Left kidney (tissue), 2 donors: ENCODE measurements around the gene ZC3H13. TPM values are rescaled to one million over a fixed set of nuclear protein-coding genes. Genes with fewer than 3 reads are reported as not detected.

ENCODE experiments used
- DNase-seq: peaks from one replicate; pipeline ENCODE4 v3.0.0-alpha.2; 2013
- polyA plus RNA-seq: library from polyadenylated mRNA; unstranded; fragments of 120-200 nt; gene quantifications from one replicate; pipeline ENCODE4 v1.2.1, GENCODE V29; 2013; ENCODE audit not compliant: insufficient read length

The ZC3H13 gene
- polyA plus RNA-seq, 1 donor: 82.2 TPM

- no peak for DNase-seq
Measured at GRCh38 chr13:46071590-46072249, 19.2 kb upstream of the ZC3H13 start.

- no peak for DNase-seq
Measured at GRCh38 chr13:46063292-46063691, 10.7 kb upstream of the ZC3H13 start.

- no peak for DNase-seq
Measured at GRCh38 chr13:46062185-46062584, 9.6 kb upstream of the ZC3H13 start.

GRCh38 chr13:46059405-46059804 lies 6.9 kb upstream of the ZC3H13 start:
- DNase-seq: no peak

- no peak for DNase-seq
Measured at GRCh38 chr13:46058268-46058667, 5.7 kb upstream of the ZC3H13 start.

- DNase-seq: no peak
Measured at GRCh38 chr13:46057256-46058015, 4.9 kb upstream of the ZC3H13 start.

- DNase-seq: peak; percentile 3
Measured at GRCh38 chr13:46053162-46054012, 841 bp upstream of the ZC3H13 start.

GRCh38 chr13:46051968-46052318 lies 603 bp downstream of the ZC3H13 start:
- no peak for DNase-seq

GRCh38 chr13:46050771-46051170 lies 1.8 kb downstream of the ZC3H13 start:
- DNase-seq: no peak

- DNase-seq: no peak
Measured at GRCh38 chr13:46045424-46045823, 7.1 kb downstream of the ZC3H13 start.

GRCh38 chr13:46043647-46044046 lies 8.9 kb downstream of the ZC3H13 start:
- DNase-seq: no peak

- no peak for DNase-seq
Measured at GRCh38 chr13:46041419-46041839, 11.1 kb downstream of the ZC3H13 start.

- no peak for DNase-seq
Measured at GRCh38 chr13:46040763-46041162, 11.8 kb downstream of the ZC3H13 start.

GRCh38 chr13:46039411-46040182 lies 12.9 kb downstream of the ZC3H13 start:
- no peak for DNase-seq

GRCh38 chr13:46038296-46038695 lies 14.2 kb downstream of the ZC3H13 start:
- no peak for DNase-seq

GRCh38 chr13:46035066-46035465 lies 17.5 kb downstream of the ZC3H13 start:
- no peak for DNase-seq

GRCh38 chr13:46032341-46032740 lies 20.2 kb downstream of the ZC3H13 start:
- no peak for DNase-seq

- no peak for DNase-seq
Measured at GRCh38 chr13:46031581-46032263, 20.8 kb downstream of the ZC3H13 start.

GRCh38 chr13:46025157-46025556 lies 27.4 kb downstream of the ZC3H13 start:
- DNase-seq: no peak

GRCh38 chr13:46022481-46022880 lies 30.1 kb downstream of the ZC3H13 start:
- no peak for DNase-seq

- DNase-seq: no peak
Measured at GRCh38 chr13:46016216-46016615, 36.3 kb downstream of the ZC3H13 start.

GRCh38 chr13:46015366-46015765 lies 37.2 kb downstream of the ZC3H13 start:
- no peak for DNase-seq
